Mesodermal cell (in vitro differentiated cells): Measurements from ENCODE around the gene TGIF1.
"Not testable (repeated sequence)": the region's sequence is repeated elsewhere in the genome, so short reads cannot be mapped to it uniquely, and the experiment has no call there.

Experiments
- H3K27ac ChIP-seq: 2 replicates; pipeline ENCODE4 v1.7.0; 2013; ENCODE audit warnings: mild to moderate bottlenecking, low read depth, low read length, moderate library complexity; ENCODE audit not compliant: severe bottlenecking
- H3K36me3 ChIP-seq: 2 replicates; pipeline ENCODE4 v1.7.1; 2013; ENCODE audit warnings: mild to moderate bottlenecking, low read length, moderate library complexity; ENCODE audit not compliant: control insufficient read depth, insufficient read depth
- H3K4me1 ChIP-seq: one replicate; pipeline ENCODE4 v1.7.1; 2013; ENCODE audit warnings: mild to moderate bottlenecking, low read length; ENCODE audit not compliant: insufficient read depth, control insufficient read depth, poor library complexity, severe bottlenecking
- H3K4me3 ChIP-seq: 2 replicates; pipeline ENCODE4 v1.7.0; 2013; ENCODE audit warnings: low read length, control low read depth, mild to moderate bottlenecking; ENCODE audit not compliant: insufficient read depth, poor library complexity, severe bottlenecking; ENCODE audit errors: extremely low read depth
- H3K9me3 ChIP-seq: 2 replicates; pipeline ENCODE4 v1.7.1; 2013; ENCODE audit warnings: mild to moderate bottlenecking, low read length, moderate library complexity; ENCODE audit not compliant: control insufficient read depth
- WGBS, 2 experiments: methylation state at CpG; one replicate each; pipeline ENCODE4 v1.1.5; 2013; ENCODE audit warnings: missing lambda C conversion rate in 2 of 2; ENCODE audit not compliant: insufficient coverage in 2 of 2; 5-methylcytosine and 5-hydroxymethylcytosine counted together

Gene TGIF1

GRCh38 chr18:3468066-3468705 is 18.2 kb downstream of the TGIF1 start:
- peaks cover 18% of the 10 kb centered on the region for H3K4me1 ChIP-seq
- 98 to 100% methylated on average over 4 to 8 of the region's 9 CpGs for WGBS, 2 experiments
- no peak overlapping the region for H3K27ac ChIP-seq
- H3K9me3 ChIP-seq = no peaks in the 10 kb centered on the region
- H3K4me3 ChIP-seq = no peak overlapping the region
- no peaks in the 10 kb centered on the region for H3K36me3 ChIP-seq

- Histone ChIP-seq H3K36me3 (no peaks in the 10 kb centered on the region), H3K4me1 (peaks cover 18% of the 10 kb centered on the region), H3K9me3 (no peaks in the 10 kb centered on the region), H3K4me3 (no peak overlapping the region), H3K27ac (no peak overlapping the region)
- WGBS, 2 experiments = 82 to 88% methylated on average over 3 to 4 of the region's 8 CpGs
Measured at GRCh38 chr18:3468833-3469232, 18.9 kb downstream of the TGIF1 start.

GRCh38 chr18:3471141-3471648 is 21.2 kb downstream of the TGIF1 start:
- Histone ChIP-seq H3K4me3 (no peak overlapping the region), H3K4me1 (peaks cover 16% of the 10 kb centered on the region), H3K36me3 (no peaks in the 10 kb centered on the region), H3K27ac (no peak overlapping the region), H3K9me3 (no peaks in the 10 kb centered on the region)
- 97 to 98% methylated on average over 3 of the region's 3 CpGs for WGBS, 2 experiments

- not testable (repeated sequence) for H3K27ac ChIP-seq, H3K4me1 ChIP-seq, H3K36me3 ChIP-seq, H3K4me3 ChIP-seq, H3K9me3 ChIP-seq
- 83 to 100% methylated on average over 2 of the region's 3 CpGs for WGBS, 2 experiments
Measured at GRCh38 chr18:3472121-3472520, 22.1 kb downstream of the TGIF1 start.

- H3K9me3 ChIP-seq = no peaks in the 10 kb centered on the region
- no peak overlapping the region for H3K27ac ChIP-seq
- 89 to 97% methylated on average over 9 to 10 of the region's 18 CpGs for WGBS, 2 experiments
- H3K36me3 ChIP-seq = no peaks in the 10 kb centered on the region
- no peak overlapping the region for H3K4me3 ChIP-seq
- peaks cover 4% of the 10 kb centered on the region for H3K4me1 ChIP-seq
Measured at GRCh38 chr18:3472681-3473544, 22.9 kb downstream of the TGIF1 start.

GRCh38 chr18:3478262-3478978 is 28.4 kb downstream of the TGIF1 start:
- Histone ChIP-seq H3K27ac (no peak overlapping the region), H3K36me3 (no peaks in the 10 kb centered on the region), H3K9me3 (no peaks in the 10 kb centered on the region), H3K4me1 (peaks cover 3% of the 10 kb centered on the region), H3K4me3 (no peak overlapping the region)
- WGBS, 2 experiments = 91 to 92% methylated on average over 6 to 8 of the region's 8 CpGs

- WGBS, 2 experiments = 85 to 89% methylated on average over 3 to 4 of the region's 5 CpGs
Measured at GRCh38 chr18:3479978-3480509, 30.1 kb downstream of the TGIF1 start.

GRCh38 chr18:3480827-3481573 is 31.0 kb downstream of the TGIF1 start:
- 90 to 93% methylated on average over 4 to 5 of the region's 5 CpGs for WGBS, 2 experiments
- no peak overlapping the region for H3K27ac ChIP-seq

More at GRCh38 chr18:3479978-3480509, 30.1 kb downstream of the TGIF1 start:
- Histone ChIP-seq H3K4me3 (no peak overlapping the region), H3K9me3 (no peaks in the 10 kb centered on the region), H3K36me3 (no peaks in the 10 kb centered on the region), H3K27ac (no peak overlapping the region), H3K4me1 (peaks cover 3% of the 10 kb centered on the region)

GRCh38 chr18:3481696-3482210 is 31.8 kb downstream of the TGIF1 start:
- Histone ChIP-seq H3K27ac (no peak overlapping the region), H3K4me1 (peaks cover 3% of the 10 kb centered on the region), H3K4me3 (no peak overlapping the region), H3K9me3 (no peaks in the 10 kb centered on the region), H3K36me3 (no peaks in the 10 kb centered on the region)
- WGBS, 2 experiments = 27 to 31% methylated on average over 4 of the region's 5 CpGs

More at GRCh38 chr18:3480827-3481573, 31.0 kb downstream of the TGIF1 start:
- Histone ChIP-seq H3K9me3 (no peaks in the 10 kb centered on the region), H3K4me3 (no peak overlapping the region), H3K36me3 (no peaks in the 10 kb centered on the region), H3K4me1 (peaks cover 3% of the 10 kb centered on the region)
